A549 (cell line): ENCODE measurements around the gene SRSF7.

Experiments
- CTCF ChIP-seq: fragments of >200 bp; sonication (Bioruptor Twin); formaldehyde crosslinking; IDR thresholded peaks from 3 replicates; pipeline ENCODE4 v1.5.1; 2016
- E2F6 ChIP-seq: IDR thresholded peaks from 2 replicates; pipeline ENCODE4 v1.6.1; 2012; ENCODE audit warnings: low read depth, borderline replicate concordance
- EP300 ChIP-seq, 2 experiments: fragments of >200 bp; sonication (Bioruptor Twin); formaldehyde crosslinking; IDR thresholded peaks; 2 replicates in 1 of 2; 3 replicates in 1 of 2; pipeline ENCODE4 v1.6.1; 2016 to 2017
- FOSB ChIP-seq: fragments of 250-450 bp; sonication (Bioruptor Pico); IDR thresholded peaks from 2 replicates; pipeline ENCODE4 v1.5.0; 2020; ENCODE audit warnings: mild to moderate bottlenecking, moderate library complexity
- MYC ChIP-seq: IDR thresholded peaks from 2 replicates; pipeline ENCODE4 v1.6.1; 2012; ENCODE audit warnings: mild to moderate bottlenecking, inconsistent platforms, low read length, improper control_type of control experiment, borderline replicate concordance
- POLR2A ChIP-seq: IDR thresholded peaks from 2 replicates; pipeline ENCODE4 v1.6.1; 2012; ENCODE audit warnings: mild to moderate bottlenecking, low read length
- RARB ChIP-seq: fragments of 250-450 bp; sonication (Bioruptor Pico); IDR thresholded peaks from 2 replicates; pipeline ENCODE4 v1.8.0; 2021; ENCODE audit warnings: mild to moderate bottlenecking, moderate library complexity
- SREBF2 ChIP-seq: fragments of 450-650 bp; IDR thresholded peaks from 2 replicates; pipeline ENCODE4 v1.6.1; 2014; ENCODE audit warnings: mild to moderate bottlenecking, moderate library complexity
- ZFP36 ChIP-seq: fragments of 450-650 bp; IDR thresholded peaks from 2 replicates; pipeline ENCODE4 v1.6.1; 2014; ENCODE audit warnings: borderline replicate concordance; ENCODE audit not compliant: partially characterized antibody
- TF ChIP-seq, protein P1 (sequence below): fragments of 450-650 bp; IDR thresholded peaks from 2 replicates; pipeline ENCODE4 v1.6.1; 2014; ENCODE audit warnings: antibody characterized with exemption

DNA sequence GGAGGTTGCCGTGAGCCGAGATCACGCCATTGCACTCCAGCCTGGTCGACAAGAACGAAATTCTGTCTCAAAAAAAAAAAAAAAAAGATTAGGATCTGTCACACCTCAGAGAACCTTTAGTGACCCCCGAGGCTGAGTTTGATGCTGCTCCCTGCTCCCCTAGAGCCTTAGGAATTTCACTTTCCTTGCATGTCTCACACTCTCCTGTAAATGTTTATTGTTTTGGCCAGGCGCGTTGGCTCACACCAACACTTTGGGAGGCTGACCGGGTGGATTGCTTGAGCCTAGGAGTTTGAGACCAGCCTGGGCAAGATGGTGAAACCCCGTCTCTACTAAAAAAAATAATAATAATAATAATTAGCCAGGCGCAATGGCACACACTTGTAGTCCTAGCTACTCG is 31.5 kb downstream of the SRSF7 start:
- TF ChIP-seq CTCF (no peak), EP300 (IDR thresholded peaks at IDR 0.05) (no peak), RARB (CRISPR knock-in tag) (no peak), ZFP36 (no peak), MYC (no peak), POLR2A (no peak), E2F6 (no peak), FOSB (no peak), SREBF2 (no peak)
- TF ChIP-seq, protein P1, sequence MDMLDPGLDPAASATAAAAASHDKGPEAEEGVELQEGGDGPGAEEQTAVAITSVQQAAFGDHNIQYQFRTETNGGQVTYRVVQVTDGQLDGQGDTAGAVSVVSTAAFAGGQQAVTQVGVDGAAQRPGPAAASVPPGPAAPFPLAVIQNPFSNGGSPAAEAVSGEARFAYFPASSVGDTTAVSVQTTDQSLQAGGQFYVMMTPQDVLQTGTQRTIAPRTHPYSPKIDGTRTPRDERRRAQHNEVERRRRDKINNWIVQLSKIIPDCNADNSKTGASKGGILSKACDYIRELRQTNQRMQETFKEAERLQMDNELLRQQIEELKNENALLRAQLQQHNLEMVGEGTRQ = no peak
